ENCODE results near the gene CEL.

- no peak for TF ChIP-seq CTCF (conservative IDR thresholded peaks at IDR 0.05 in 1 of 2, IDR thresholded peaks at IDR 0.05 in 1 of 2; ENCODE audit: low read depth in 1 of 2, low read length in 2 of 2)
- TF ChIP-seq EZH2 (IDR thresholded peaks at IDR 0.05; ENCODE audit: low read length, missing control alignments), result no peak
Observed at GRCh38 chr9:133051966-133052539, 9.7 kb upstream of the CEL start.

Measured in fibroblast of lung (primary cell).